ENCODE measurements around the gene CPTP. TPM values are rescaled to one million over a fixed set of nuclear protein-coding genes. Genes with fewer than 3 reads are reported as not detected.

Gene CPTP
- total RNA-seq, 1 donor from 2014 or later: 99.2 TPM

DNA sequence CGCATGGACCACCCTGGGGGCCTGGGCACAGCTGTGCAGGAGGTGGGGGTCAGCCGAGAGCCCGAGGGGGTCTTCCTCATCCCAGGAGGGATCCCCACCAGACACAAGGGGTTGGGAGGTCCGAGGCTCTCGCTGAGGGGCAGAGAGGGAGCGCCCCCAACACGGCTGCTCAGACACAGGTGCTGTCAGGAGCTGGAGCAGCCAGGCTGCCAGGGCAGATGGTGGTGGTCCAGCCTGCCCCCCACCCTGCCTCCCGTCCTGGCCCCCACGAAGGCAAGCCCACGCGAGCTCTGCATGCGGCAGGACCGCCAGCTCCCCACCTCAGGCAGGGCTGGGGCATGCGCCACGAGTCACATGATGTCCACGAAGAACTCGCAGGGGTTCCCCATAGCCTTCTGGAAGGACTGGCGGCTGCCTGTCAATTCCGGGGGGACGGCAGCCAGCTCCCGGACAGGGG lies 11.2 kb downstream of the CPTP start:
- Histone ChIP-seq H3K4me3 (no peak overlapping the region), H3K9me3 (replicated peaks) (no peaks in the 10 kb centered on the region), H3K27ac (replicated peaks) (no peak overlapping the region), H3K4me1 (peaks cover 8% of the 10 kb centered on the region), H3K27me3 (ENCODE audit: low read depth) (no peaks in the 10 kb centered on the region), H3K36me3 (peaks cover 51% of the 10 kb centered on the region)
- TF ChIP-seq, protein P1, sequence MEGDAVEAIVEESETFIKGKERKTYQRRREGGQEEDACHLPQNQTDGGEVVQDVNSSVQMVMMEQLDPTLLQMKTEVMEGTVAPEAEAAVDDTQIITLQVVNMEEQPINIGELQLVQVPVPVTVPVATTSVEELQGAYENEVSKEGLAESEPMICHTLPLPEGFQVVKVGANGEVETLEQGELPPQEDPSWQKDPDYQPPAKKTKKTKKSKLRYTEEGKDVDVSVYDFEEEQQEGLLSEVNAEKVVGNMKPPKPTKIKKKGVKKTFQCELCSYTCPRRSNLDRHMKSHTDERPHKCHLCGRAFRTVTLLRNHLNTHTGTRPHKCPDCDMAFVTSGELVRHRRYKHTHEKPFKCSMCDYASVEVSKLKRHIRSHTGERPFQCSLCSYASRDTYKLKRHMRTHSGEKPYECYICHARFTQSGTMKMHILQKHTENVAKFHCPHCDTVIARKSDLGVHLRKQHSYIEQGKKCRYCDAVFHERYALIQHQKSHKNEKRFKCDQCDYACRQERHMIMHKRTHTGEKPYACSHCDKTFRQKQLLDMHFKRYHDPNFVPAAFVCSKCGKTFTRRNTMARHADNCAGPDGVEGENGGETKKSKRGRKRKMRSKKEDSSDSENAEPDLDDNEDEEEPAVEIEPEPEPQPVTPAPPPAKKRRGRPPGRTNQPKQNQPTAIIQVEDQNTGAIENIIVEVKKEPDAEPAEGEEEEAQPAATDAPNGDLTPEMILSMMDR (IDR thresholded peaks at IDR 0.05; ENCODE audit: borderline replicate concordance): no peak
- no peak for DNase-seq
- intact Hi-C loops (cut with micrococcal nuclease): no loop called here

DNA sequence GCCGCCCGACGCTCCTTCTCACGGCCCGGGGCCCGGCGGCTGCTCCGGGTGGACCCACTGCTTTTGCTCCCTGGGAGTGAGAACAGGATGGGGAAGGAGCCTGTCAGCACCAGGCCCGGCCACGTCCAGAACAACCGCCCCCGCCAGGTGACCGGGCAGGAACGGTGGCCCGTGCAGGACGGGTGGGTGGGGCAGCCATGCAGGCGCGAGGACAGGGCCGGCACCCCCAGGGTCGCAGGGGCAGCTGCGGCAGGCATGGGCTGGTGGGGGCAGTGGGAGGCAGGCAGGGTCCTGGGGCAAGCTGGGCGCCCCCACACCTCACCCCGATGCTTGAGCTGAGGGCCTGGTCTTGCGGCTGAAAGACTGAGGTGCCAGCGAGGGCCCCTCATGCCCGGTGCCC lies 11.8 kb downstream of the CPTP start:
- no peaks in the 10 kb centered on the region for H3K9me3 ChIP-seq (replicated peaks)
- H3K36me3 ChIP-seq: peaks cover 55% of the 10 kb centered on the region
- no peaks in the 10 kb centered on the region for H3K27me3 ChIP-seq (ENCODE audit: low read depth)
- intact Hi-C loops (cut with micrococcal nuclease): no loop called here
- DNase-seq: no peak
- H3K27ac ChIP-seq (replicated peaks): no peak overlapping the region
- H3K4me3 ChIP-seq: no peak overlapping the region
- peaks cover 1% of the 10 kb centered on the region for H3K4me1 ChIP-seq
- TF ChIP-seq, protein P1 (IDR thresholded peaks at IDR 0.05; ENCODE audit: borderline replicate concordance): no peak

DNA sequence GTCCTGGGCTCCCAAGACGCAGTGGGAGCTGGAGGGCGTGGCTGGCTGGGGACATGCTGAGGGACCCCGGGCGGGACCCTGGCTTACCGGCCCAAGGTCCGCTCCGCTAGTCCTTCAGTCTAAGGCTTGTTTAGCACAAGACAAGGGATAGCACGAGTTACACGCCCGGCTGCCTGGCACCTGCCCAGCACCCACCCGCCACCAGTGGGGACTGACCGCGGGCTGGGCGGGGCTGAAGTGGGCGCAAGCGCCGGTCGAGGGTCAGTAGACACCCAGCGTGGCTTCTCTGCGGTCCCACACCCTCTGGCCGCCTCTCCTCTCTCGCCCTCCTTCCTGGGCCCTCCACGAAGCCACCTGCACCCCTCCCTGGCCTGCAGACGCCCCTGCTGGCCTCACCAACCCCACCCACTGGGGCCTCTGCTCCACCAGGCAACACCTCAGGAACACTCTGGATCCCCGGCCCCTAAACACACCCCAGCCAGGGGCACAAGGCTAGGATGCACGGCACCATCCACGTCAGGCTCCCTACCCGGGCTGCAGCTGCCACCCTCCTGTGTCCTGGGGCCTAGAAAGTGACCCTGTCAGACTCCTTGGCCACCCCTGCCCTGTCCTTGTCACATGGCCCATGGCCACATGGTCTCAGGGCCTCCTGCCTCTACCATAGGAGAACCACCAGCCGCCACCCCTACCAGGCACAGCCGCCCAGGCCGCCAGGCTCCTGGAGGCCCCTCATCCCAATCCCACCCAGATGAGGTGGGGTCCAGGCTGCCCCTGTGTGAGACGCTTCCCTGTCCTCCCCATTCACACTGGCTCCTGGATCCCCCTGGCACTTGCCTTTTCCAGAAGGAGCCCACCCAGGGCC lies 12.6 kb downstream of the CPTP start:
- Histone ChIP-seq H3K4me3 (no peak overlapping the region), H3K9me3 (replicated peaks) (no peaks in the 10 kb centered on the region), H3K36me3 (peaks cover 61% of the 10 kb centered on the region), H3K4me1 (no peaks in the 10 kb centered on the region), H3K27ac (replicated peaks) (no peak overlapping the region), H3K27me3 (ENCODE audit: low read depth) (no peaks in the 10 kb centered on the region)
- DNase-seq: no peak
- intact Hi-C loops (cut with micrococcal nuclease): no loop called here
- TF ChIP-seq, protein P1 (IDR thresholded peaks at IDR 0.05; ENCODE audit: borderline replicate concordance): no peak

DNA sequence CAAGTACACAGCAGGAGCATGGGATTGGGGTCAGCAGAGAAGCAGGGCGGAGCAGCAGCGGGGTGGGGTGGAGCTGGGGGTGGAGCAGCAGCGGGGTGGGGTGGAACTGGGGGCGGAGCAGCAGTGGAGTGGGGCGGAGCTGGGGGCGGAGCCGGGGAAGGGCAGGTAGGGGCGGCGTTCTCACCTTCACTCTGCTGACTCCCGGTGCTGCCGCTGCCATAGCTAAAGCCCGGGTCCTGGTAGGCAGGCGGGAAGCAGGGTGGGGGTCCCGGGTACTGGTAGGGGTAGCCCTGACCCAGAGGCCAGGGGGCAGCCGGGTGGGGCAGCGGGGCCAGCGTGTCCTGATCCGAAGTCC lies 13.2 kb downstream of the CPTP start:
- TF ChIP-seq, protein P1 (IDR thresholded peaks at IDR 0.05; ENCODE audit: borderline replicate concordance): no peak
- H3K27me3 ChIP-seq (ENCODE audit: low read depth): no peaks in the 10 kb centered on the region
- no peak overlapping the region for H3K4me3 ChIP-seq
- no peak for DNase-seq
- H3K27ac ChIP-seq (replicated peaks): no peak overlapping the region
- H3K36me3 ChIP-seq: peaks cover 61% of the 10 kb centered on the region
- H3K4me1 ChIP-seq: no peaks in the 10 kb centered on the region
- intact Hi-C loops (cut with micrococcal nuclease): no loop called here
- no peaks in the 10 kb centered on the region for H3K9me3 ChIP-seq (replicated peaks)

DNA sequence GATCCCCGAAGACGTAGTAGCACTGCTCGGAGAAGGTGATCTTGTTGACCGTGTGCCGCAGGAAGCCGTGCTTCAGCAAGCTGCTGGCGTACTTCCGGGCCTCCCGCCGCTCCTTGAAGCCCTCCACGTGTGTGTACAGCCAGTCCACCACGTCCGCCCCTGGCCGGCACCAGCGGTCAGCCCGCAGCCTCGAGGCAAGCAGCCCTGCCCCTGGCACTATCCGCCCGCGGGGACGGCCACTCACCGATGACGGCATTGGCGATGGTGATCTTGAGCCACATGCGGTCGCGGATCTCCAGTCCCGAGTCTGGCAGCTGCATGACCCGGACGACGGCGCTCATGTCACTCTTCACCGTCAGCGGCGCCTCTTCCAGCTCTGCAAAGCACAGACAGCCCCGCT lies 13.7 kb downstream of the CPTP start:
- no peaks in the 10 kb centered on the region for H3K9me3 ChIP-seq (replicated peaks)
- no peak overlapping the region for H3K4me3 ChIP-seq
- no peaks in the 10 kb centered on the region for H3K4me1 ChIP-seq
- no peak overlapping the region for H3K27ac ChIP-seq (replicated peaks)
- H3K27me3 ChIP-seq (ENCODE audit: low read depth): no peaks in the 10 kb centered on the region
- intact Hi-C loops (cut with micrococcal nuclease): no loop called here
- DNase-seq: no peak
- TF ChIP-seq, protein P1 (IDR thresholded peaks at IDR 0.05; ENCODE audit: borderline replicate concordance): no peak
- peaks cover 61% of the 10 kb centered on the region for H3K36me3 ChIP-seq

All from left ventricle myocardium inferior (tissue), 1 donor.